ENCODE data around the gene ABR. TPM values are rescaled to one million over a fixed set of nuclear protein-coding genes. Genes with fewer than 3 reads are reported as not detected.

The ABR gene
- total and polyA plus RNA-seq, 2 of the 13 experiments (the other 11 are each of a cell fraction or from before 2014, with no cell fraction given) = 12.4 to 40.4 TPM

- TF ChIP-seq, protein P1, sequence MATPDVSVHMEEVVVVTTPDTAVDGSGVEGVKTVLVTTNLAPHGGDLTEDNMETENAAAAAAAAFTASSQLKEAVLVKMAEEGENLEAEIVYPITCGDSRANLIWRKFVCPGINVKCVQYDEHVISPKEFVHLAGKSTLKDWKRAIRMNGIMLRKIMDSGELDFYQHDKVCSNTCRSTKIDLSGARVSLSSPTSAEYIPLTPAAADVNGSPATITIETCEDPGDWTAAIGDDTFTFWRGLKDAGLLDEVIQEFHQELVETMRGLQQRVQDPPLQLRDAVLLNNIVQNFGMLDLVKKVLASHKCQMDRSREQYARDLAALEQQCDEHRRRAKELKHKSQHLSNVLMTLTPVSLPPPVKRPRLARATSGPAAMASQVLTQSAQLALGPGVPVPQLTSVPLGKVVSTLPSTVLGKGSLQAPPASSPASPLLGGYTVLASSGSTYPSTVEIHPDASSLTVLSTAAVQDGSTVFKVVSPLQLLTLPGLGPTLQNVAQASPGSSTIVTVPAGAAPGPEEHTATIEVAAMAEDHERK (CRISPR knock-in tag; IDR thresholded peaks at IDR 0.05; ENCODE audit: low read depth) = no peak
- TF ChIP-seq NFE2L1 (CRISPR knock-in tag; IDR thresholded peaks at IDR 0.05; ENCODE audit: borderline replicate concordance) = no peak
- no peak for TF ChIP-seq ZNF10 (CRISPR knock-in tag; IDR thresholded peaks at IDR 0.05; ENCODE audit: borderline replicate concordance, low read depth)
- no peak for TF ChIP-seq ZNF17 (CRISPR knock-in tag; IDR thresholded peaks at IDR 0.05)
- no peak for TF ChIP-seq GLI4 (CRISPR knock-in tag; IDR thresholded peaks at IDR 0.05; ENCODE audit: borderline replicate concordance)
- TF ChIP-seq HHEX (CRISPR knock-in tag; IDR thresholded peaks at IDR 0.05) = no peak
- no peak for TF ChIP-seq ZFP36L1 (CRISPR knock-in tag; IDR thresholded peaks at IDR 0.05)
- TF ChIP-seq ZNF207 (IDR thresholded peaks at IDR 0.05; ENCODE audit: borderline replicate concordance) = no peak
- no peak for TF ChIP-seq FOXO1 (CRISPR knock-in tag; IDR thresholded peaks at IDR 0.05)
- TF ChIP-seq, protein P2, sequence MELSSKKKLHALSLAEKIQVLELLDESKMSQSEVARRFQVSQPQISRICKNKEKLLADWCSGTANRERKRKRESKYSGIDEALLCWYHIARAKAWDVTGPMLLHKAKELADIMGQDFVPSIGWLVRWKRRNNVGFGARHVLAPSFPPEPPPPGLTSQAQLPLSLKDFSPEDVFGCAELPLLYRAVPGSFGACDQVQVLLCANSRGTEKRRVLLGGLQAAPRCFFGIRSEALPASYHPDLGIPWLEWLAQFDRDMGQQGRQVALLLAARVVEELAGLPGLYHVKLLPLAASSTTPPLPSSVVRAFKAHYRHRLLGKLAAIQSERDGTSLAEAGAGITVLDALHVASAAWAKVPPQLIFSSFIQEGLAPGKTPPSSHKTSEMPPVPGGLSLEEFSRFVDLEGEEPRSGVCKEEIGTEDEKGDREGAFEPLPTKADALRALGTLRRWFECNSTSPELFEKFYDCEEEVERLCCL (CRISPR knock-in tag; IDR thresholded peaks at IDR 0.05; ENCODE audit: borderline replicate concordance) = no peak
- TF ChIP-seq GABPA (IDR thresholded peaks at IDR 0.05; ENCODE audit: low read depth, low read length) = no peak
- no peak for TF ChIP-seq GABPA (CRISPR knock-in tag; IDR thresholded peaks at IDR 0.05; ENCODE audit: low read depth)
- no peak for TF ChIP-seq HMG20B (CRISPR knock-in tag; conservative IDR thresholded peaks at IDR 0.05)
These were observed 3.5 kb upstream of the ABR start (continued) for GRCh38 chr17:1183171-1183873.
